ENCODE results near the gene MDH2.
"Not testable (repeated sequence)": the region's sequence is repeated elsewhere in the genome, so short reads cannot be mapped to it uniquely, and the experiment has no call there.

Gene MDH2

DNA sequence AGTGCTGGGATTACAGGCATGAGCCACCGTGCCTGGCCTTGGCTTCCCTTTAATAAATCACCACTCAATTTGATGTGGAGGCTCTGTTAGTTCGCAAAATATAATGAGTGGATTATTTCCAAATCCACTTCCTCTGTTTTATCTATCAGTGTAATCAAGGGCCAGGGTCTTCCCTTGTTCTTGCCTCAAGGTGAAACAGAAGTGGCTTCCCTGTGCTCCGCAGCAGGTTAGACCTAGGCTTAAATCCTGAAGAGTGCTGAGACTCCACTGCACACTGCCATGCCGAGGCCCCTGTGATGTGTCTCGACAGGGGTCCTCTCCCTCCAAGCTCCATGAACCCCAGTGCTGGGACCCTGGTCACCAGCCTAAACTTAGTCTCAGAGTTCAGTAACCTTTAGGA lies 59.0 kb downstream of the MDH2 start:
- no peak for DNase-seq (ENCODE audit: insufficient read length, low spot score)
- no peak for TF ChIP-seq POLR2A (IDR thresholded peaks at IDR 0.05; ENCODE audit: low read depth, low read length)
- TF ChIP-seq PAX5 (IDR thresholded peaks at IDR 0.05; ENCODE audit: insufficient read depth, low read length, severe bottlenecking) = no peak
- no peak for TF ChIP-seq TAF1 (IDR thresholded peaks at IDR 0.05; ENCODE audit: low read depth, low read length)
- TF ChIP-seq POLR2AphosphoS5 (IDR thresholded peaks at IDR 0.05; ENCODE audit: low read depth, low read length) = no peak
- TF ChIP-seq POU2F2 (IDR thresholded peaks at IDR 0.05; ENCODE audit: low read depth, low read length) = no peak
- no peak for TF ChIP-seq SPI1 (IDR thresholded peaks at IDR 0.05; ENCODE audit: low read depth, low read length)
- FAIRE-seq = no peak

DNA sequence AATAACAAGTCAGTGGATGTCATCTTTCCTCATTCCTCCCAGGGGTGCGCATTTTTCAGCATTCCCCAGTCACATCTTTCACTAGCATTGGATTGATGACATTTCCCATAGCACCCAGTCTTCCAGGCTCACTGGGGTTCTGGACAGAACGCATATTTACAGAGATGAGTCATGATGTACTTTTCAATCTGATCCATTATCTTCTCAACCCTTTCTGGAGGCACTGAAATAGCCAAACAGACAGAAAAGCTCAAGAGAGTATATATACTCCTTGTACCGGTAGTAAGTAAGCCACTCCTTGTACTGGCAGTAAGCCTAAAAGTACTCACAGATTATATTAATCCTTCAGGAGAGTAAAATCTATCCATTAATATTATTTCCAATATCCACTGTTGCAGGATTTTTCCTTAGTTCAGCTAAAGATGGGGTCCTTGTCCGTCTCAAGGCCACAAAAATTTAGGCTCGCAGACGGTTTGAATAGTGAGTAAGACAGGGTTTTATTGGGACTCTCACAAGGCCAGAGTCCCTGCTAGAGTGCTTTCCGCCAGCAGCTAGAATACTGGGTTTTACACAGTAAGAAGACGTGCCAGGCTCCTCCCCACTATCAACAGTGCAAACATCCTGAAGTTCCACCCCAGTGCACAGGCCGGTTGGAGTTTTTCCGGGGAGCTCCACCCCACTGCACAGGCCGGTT lies 60.8 kb downstream of the MDH2 start:
- TF ChIP-seq SPI1 (IDR thresholded peaks at IDR 0.05; ENCODE audit: low read depth, low read length) (no peak), POLR2AphosphoS5 (IDR thresholded peaks at IDR 0.05; ENCODE audit: low read depth, low read length) (no peak), TAF1 (IDR thresholded peaks at IDR 0.05; ENCODE audit: low read depth, low read length) (no peak), POLR2A (IDR thresholded peaks at IDR 0.05; ENCODE audit: low read depth, low read length) (no peak), POU2F2 (IDR thresholded peaks at IDR 0.05; ENCODE audit: low read depth, low read length) (no peak), PAX5 (IDR thresholded peaks at IDR 0.05; ENCODE audit: insufficient read depth, low read length, severe bottlenecking) (no peak)
- FAIRE-seq (no peak), DNase-seq (ENCODE audit: insufficient read length, low spot score) (no peak)

- not testable (repeated sequence) for FAIRE-seq; DNase-seq (ENCODE audit: insufficient read length, low spot score)
Observed at GRCh38 chr7:76113042-76113630, 65.2 kb downstream of the MDH2 start.

DNA sequence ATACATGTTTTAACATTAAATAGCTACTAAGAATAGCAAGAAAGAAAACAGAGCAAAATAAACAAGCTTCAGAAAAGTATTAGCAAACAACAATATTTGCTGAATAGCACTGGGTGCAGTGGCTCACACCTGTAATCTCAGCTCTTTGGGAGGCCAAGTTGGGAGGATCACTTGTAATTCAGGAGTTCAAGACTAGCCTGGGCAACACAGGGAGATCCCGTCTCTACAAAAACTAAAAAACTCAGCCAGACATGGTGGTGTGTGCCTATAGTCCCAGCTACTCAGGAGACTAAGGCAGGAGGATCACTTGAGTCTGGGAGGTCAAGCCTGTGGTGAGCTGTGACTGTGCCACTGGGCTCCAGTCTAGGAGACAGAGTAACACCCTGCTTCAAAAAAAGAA lies 66.8 kb downstream of the MDH2 start:
- not testable (repeated sequence) for DNase-seq (ENCODE audit: insufficient read length, low spot score); FAIRE-seq

Data from GM12891 (cell line).